AG10803 (cell line): ENCODE measurements around the gene CLCN2.

Source experiments
- DNase-seq: peaks from one replicate; pipeline ENCODE4 v3.0.0; 2010; ENCODE audit warnings: low read depth
- H3K4me3 ChIP-seq: 2 replicates; pipeline ENCODE4 v1.5.1; 2011; ENCODE audit warnings: mild to moderate bottlenecking, low read length, control low read depth
- TF ChIP-seq, protein P1 (sequence below): conservative IDR thresholded peaks from 2 replicates; pipeline ENCODE4 v1.5.1; 2011; ENCODE audit warnings: mild to moderate bottlenecking, low read length, control low read depth, inconsistent platforms

Gene CLCN2

GRCh38 chr3:184352897-184353545, 8.4 kb downstream of the CLCN2 start:
- no peak overlapping the region for H3K4me3 ChIP-seq
- TF ChIP-seq, protein P1, sequence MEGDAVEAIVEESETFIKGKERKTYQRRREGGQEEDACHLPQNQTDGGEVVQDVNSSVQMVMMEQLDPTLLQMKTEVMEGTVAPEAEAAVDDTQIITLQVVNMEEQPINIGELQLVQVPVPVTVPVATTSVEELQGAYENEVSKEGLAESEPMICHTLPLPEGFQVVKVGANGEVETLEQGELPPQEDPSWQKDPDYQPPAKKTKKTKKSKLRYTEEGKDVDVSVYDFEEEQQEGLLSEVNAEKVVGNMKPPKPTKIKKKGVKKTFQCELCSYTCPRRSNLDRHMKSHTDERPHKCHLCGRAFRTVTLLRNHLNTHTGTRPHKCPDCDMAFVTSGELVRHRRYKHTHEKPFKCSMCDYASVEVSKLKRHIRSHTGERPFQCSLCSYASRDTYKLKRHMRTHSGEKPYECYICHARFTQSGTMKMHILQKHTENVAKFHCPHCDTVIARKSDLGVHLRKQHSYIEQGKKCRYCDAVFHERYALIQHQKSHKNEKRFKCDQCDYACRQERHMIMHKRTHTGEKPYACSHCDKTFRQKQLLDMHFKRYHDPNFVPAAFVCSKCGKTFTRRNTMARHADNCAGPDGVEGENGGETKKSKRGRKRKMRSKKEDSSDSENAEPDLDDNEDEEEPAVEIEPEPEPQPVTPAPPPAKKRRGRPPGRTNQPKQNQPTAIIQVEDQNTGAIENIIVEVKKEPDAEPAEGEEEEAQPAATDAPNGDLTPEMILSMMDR, result no peak
- DNase-seq, result no peak

DNA sequence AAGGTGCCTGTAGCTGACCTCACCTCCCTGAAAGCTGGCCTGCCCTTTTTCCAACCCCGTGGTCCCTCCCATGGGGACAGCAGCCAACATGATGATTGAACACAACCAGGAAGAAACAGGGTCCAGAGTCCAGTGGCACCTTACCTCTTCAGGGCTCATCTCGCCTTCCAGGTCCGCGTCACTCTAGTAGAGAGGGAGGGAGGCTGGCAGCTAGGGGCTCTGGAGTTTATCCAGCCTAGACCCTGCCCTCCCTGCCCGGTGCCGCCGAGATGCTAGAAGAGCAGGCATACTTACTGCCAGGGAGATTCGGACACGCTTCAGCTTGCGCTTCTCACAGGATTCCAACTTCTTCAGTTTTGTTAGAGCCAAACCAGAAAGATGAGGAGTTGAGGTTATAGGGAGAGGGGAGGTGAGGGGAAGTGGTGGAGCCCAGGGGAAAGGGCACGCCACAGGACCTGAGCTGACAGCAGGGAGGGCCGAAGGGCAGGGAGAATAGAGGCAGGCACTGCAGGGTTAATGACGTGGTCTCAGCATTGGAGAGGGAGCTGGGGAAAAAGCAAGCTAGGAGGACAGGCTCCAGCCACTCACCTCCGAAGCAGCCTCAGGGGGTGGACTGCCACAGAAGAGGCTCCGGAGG, 9.1 kb downstream of the CLCN2 start:
- no peak overlapping the region for H3K4me3 ChIP-seq
- no peak for DNase-seq
- TF ChIP-seq, protein P1, result no peak

DNA sequence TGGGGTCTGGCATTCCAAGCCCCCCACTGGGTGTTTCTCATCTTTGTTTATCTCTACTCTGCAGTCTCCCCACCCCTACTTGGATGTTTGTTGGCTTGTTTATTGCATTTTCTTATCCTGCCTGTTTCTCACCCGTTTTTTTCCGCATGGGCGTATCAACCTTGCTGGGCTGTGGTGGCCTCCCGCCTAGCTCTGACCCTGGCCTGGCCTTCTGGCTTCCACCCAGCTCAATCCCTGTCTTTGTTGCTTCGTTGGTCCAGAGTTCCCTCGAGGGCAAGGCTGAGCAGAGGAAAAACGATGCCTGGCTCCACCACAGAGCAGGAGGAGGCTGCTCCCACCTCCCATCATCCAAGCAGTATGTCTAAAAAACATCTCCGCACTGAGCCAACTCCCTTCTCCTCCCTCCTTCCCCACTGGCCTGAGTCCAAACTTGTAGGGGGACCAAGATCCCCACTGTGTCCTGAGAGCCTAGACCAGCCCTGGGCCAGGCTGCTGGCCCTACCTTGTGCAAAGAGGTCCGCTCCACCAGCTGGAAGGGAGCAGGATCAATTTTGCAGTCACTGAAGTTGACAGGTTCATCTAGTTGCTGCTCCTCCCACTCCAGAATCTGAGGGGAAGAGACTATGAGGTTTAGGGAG, 9.8 kb downstream of the CLCN2 start:
- no peak overlapping the region for H3K4me3 ChIP-seq
- TF ChIP-seq, protein P1, result no peak

GRCh38 chr3:184350618-184351017, 10.8 kb downstream of the CLCN2 start:
- no peak overlapping the region for H3K4me3 ChIP-seq
- TF ChIP-seq, protein P1, result no peak
- DNase-seq, result no peak

More for the DNA sequence above, 9.8 kb downstream of the CLCN2 start:
- DNase-seq, result no peak

GRCh38 chr3:184349563-184350470, 11.6 kb downstream of the CLCN2 start:
- H3K4me3 ChIP-seq, result no peak overlapping the region
- TF ChIP-seq, protein P1, result no peak
- no peak for DNase-seq

DNA sequence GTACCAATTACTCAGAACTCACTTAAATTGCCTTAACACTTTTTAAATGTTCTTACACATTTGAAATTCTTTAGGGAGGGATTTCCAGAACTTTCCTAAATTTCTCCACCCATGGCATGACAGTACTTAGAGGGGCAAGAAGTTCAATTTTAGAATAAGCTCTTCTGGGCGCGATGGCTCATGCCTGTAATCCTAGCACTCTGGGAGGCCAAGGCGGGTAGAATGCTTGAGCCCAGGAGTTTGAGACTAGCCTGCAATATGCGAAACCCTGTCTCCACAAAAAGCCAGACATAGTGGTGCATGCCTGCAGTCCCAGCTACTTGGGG, 13.4 kb downstream of the CLCN2 start:
- TF ChIP-seq, protein P1, result no peak
- H3K4me3 ChIP-seq, result no peak overlapping the region
- no peak for DNase-seq
